Ammon's horn (tissue), 1 donor: ENCODE results near the gene RUNX1.

Experiments
- DNase-seq: peaks from one replicate; pipeline ENCODE4 v3.0.0-alpha.2; 2016; ENCODE audit warnings: low spot score

RUNX1 gene

GRCh38 chr21:35059742-35060141 is 10.6 kb upstream of the RUNX1 start:
- DNase-seq: no peak

DNA sequence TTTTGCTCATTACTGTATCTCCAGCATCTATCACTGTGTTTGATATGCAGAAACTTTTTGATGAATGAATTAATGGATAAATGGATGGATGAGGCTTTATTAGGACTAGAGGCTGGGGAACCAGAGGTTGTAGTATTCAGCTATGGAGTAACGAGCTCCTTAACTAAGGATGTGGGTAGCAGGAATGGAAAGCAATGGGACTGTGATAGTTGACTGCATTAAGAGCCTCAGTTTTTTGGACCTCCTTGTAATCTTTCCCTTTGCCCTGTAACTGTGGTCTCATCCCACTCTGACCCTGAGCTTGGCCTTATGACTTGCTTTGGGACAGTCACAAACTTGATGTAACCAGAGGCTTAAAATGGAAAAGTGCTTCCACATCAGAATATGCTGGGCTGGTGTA is 9.0 kb upstream of the RUNX1 start:
- no peak for DNase-seq

DNA sequence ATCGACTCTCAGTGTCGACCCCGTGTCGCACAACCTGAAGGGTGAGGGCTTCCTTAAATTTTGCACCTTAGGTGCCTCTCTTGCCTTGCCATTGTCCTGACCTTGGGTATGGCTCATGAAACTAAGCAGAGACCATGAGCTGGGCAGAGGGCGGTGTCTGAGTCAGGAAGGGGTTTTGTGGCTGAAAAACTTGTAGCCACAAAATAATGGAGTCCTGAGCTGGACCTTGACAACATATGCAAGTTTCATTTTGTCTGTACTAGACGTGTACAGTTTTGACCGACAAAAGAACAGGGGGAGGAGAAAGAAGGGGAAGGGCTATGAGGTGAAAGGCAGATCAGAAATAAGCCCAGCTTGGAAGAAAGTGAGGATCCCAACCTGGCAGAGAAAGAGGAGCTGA is 8.3 kb upstream of the RUNX1 start:
- DNase-seq: no peak

DNA sequence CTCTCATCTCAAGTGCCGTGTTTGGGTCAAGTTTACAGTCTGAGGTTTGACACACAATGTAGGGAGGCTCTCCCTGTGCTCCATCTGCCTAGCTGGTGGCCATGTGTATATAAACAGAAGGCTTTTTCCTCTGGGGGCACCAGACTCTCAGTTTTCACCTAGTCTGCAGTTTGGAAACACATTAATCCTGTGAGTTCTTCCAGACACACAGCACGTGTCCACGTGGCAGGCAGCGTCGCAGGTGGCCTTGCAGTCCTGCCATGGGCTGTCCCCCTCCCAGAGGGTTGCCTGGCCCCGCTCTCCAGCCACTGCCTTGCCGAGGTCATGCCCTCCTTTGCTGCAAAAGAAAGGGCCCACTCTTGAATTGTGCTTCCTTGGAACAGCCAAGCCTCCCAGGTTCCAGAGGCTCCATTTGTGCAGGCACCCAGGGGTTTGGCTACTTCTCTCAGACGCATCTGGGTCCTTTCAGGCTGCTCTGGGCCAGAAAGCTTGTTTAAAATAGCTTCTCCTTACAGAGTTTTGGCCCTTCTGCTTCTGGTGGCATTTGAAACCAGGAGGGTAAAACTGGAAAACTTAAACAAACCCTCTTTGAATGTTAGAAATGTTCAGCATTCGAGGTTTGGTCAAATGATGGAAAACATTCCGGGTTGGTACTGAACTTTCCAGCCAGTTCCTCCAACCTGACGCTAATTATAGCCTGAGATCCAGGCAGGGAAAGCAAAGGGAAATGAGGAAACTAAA is 4.4 kb upstream of the RUNX1 start:
- DNase-seq: no peak

- no peak for DNase-seq
These were observed 3.7 kb upstream of the RUNX1 start for GRCh38 chr21:35052801-35053200.

DNA sequence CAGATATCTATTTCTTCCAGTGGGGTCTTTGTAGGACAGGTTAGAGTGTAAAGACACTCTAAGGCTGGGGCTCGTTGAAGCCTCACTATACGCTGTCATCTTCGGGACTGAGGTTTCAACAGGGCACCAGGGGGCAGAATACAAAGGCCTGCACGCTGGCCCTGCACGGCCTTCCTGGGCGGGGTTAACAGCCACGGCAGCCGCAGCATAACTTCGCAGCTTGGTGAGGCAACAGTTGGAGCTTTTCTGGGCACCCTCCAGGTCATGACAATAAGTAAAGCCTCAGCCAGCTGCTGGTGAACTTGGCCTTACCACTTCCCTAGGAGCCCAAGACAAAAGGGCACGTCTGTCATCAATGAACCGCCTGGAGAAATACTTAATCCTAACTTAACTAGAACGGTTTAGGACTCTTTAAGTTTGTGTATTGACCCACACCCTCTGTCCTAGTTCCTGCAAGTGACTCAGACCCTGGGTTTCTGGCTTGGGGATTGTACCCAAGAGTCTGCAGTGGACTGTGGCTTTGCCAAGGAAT is 2.3 kb upstream of the RUNX1 start:
- peak; percentile 81 for DNase-seq

- DNase-seq: peak; percentile 28
These were observed 1.5 kb upstream of the RUNX1 start for GRCh38 chr21:35050348-35051286.

GRCh38 chr21:35048183-35048601 is 910 bp downstream of the RUNX1 start:
- peak; percentile 21 for DNase-seq

DNA sequence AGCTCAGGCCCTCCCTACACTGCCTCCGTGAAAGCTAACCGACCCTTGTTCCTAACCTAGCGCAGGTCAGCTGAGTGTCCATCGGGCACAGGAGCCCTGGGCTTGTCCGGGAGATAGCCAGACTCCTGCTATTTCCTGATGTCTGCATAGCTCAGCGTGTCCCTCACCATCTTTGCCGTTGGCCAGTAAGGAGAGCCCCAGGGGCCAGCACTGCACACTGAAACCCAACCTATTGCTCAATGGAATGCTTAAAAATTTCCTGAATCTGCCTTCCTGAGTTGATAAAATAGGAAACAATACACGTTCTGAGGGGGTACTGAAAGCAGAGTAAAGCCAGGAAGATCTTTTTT is 2.2 kb downstream of the RUNX1 start:
- no peak for DNase-seq

- no peak for DNase-seq
These were observed 2.9 kb downstream of the RUNX1 start for GRCh38 chr21:35046263-35046624.

DNA sequence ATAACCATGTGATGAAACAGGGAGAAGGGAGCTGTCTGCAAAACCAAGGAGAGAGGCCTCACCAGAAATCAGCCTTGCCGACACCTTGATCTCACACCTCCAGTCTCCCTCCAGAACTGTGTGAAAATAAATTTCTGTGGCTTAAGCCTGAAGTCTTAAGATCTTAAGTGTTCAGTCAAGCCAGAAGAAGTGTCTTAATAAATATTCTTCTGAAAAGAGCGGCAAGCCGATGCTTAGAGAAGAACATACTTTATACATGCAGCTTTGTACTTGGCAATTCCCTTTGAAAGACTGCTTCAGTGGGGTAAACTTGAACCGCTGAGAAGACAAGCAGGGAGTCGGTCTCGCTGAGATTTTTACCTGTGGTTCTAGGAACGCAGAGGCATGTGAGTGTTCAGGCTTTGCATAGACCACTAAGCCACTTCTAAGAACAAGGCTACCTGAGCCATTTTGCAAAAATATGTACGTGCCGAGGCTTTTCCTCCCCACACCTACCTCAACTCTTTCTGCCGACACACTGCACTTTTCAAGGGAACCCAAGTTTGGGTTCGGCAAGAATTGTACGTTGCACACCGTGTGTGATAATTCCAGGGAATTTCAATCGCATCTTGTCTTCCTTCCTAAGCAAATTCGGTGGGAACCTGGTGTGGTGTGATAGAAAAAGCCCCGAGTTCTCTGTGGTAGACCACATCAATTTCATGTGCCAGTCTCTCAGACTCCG is 3.4 kb downstream of the RUNX1 start:
- no peak for DNase-seq

- no peak for DNase-seq
These were observed 4.1 kb downstream of the RUNX1 start for GRCh38 chr21:35044770-35045541.

- DNase-seq: no peak
These were observed 5.0 kb downstream of the RUNX1 start for GRCh38 chr21:35044128-35044527.

- no peak for DNase-seq
These were observed 5.6 kb downstream of the RUNX1 start for GRCh38 chr21:35043549-35043948.

DNA sequence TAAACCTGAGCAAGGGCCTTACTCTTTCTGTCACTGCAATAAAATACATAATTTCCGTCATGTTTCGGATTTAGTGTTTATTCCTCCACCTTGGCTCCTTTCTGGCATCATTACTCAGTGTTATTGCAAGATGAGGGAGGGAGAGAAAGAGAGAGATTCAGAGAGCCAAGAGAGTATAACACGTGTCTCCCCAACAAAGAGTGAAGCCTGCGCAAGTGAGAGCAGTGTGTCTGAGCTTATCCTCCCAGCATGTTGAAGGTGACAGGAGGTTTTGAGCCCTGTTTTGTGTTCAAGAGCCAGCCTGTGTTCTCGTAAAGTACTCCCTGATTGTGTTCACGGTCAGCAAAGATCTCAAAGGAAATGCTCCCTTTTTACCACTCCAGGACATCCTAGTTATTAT is 6.3 kb downstream of the RUNX1 start:
- no peak for DNase-seq

- DNase-seq: no peak
These were observed 7.2 kb downstream of the RUNX1 start for GRCh38 chr21:35041881-35042280.

DNA sequence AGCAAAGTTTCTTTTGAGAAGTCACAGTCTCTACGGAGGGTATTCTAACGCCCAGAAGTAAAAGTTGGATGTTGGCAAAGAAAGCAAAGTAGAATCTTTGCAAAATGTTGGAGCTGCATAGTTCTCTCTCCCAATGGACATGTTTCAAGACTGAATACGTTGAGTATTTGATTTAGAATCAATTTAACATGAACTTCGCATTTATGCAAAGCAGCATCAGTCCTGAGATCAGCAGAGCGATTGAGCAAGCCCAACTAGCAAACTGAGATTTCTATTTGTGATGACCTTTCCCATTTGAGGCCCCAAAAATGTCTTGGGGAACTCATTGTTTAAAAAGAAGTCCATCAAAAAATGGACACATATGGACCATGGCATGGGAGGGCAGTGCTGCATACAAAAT is 8.0 kb downstream of the RUNX1 start:
- no peak for DNase-seq

- DNase-seq: no peak
These were observed 9.4 kb downstream of the RUNX1 start for GRCh38 chr21:35039595-35040289.

GRCh38 chr21:35038772-35039319 is 10.3 kb downstream of the RUNX1 start:
- no peak for DNase-seq

- no peak for DNase-seq
These were observed 11.7 kb downstream of the RUNX1 start for GRCh38 chr21:35037384-35037765.
